Activated CD4-positive, alpha-beta T cell treated with anti-CD3 and anti-CD28 coated beads, Interleukin-2, Interleukin-4, amounts not matched to agents 100 ng/mL and 50 ng/mL, durations not matched to agents 16 hours and 8 hours (primary cell): ENCODE data around the gene PLAGL1.
"Not testable (repeated sequence)": the region's sequence is repeated elsewhere in the genome, so short reads cannot be mapped to it uniquely, and the experiment has no call there.

Source experiments
- DNase-seq: peaks from one replicate; pipeline ENCODE4 v3.0.0-alpha.2; 2020; ENCODE audit warnings: low spot score

PLAGL1 gene

DNA sequence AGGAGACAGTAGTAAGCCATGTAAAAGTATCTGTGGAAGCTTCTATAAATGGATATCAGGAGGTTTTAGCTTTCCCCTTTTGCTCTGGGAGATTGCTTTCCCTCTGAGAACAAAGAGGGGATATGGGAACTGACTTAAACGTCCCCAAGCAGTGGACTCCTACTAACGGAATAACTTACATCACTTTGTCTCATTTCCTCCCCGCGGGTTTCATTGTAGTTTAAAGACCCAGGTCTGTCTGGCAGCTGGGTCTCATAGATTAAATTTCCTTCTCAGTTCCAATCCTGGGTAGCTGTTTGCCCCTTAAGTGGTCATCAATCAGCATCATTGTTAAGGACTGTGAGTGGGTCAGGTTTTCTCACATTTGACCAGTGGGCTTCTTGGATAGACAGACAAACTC lies 68.7 kb downstream of the PLAGL1 start:
- no peak for DNase-seq

DNA sequence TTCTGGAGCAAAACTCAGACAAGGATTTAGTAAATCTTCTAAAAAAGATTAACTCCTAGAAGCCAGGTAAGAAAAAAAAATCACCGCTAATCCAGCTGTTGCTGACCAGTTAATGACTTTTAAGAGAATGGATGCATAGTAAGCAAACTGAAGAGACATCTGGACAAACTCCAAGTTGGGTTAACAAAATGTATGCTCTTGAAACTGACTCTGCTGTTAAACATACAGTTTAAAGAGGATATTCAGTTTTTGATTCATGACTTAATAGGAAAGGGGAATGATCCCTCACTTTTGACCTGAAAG lies 70.4 kb downstream of the PLAGL1 start:
- no peak for DNase-seq

DNA sequence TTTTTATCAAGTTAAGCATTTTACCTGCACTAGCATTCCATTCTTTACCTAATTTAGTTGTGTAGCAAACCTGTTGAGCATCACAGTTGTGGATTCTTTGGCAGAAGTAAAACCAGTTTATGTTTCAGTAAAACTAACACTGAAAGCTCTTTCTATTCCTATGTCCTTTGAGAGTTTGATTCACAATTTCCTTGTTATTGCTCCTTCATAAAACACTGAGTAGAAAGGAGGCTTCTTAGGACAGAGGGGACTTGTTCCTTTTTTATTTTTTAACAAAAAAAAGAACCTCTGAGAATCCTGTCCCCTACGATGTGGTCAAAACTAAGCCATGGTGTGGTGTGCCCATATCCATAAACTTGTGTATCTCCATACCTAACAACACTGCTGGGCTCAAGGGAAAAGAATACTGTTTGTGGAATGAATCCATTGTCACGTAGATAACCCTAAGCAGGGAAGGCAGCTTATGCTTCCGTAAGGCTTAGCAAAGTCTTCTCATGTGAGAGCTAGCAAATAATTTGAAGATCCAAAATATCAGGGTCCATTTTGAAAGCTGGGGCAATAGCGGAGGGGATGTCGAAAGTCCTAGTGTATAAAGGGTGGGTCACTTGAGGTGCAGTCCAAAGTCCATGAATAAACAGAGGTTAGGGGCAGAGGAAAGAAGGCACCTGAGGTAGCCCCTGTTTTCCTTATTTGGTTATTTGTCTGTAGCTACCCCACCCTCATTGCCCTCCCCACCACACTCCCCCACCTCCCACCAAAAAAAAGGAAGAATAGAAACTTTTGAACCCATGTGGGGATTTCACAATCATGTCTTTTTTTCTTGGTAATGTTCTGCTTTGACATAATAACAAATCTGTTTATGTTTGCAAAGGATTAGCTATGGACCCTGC lies 71.0 kb downstream of the PLAGL1 start:
- no peak for DNase-seq

DNA sequence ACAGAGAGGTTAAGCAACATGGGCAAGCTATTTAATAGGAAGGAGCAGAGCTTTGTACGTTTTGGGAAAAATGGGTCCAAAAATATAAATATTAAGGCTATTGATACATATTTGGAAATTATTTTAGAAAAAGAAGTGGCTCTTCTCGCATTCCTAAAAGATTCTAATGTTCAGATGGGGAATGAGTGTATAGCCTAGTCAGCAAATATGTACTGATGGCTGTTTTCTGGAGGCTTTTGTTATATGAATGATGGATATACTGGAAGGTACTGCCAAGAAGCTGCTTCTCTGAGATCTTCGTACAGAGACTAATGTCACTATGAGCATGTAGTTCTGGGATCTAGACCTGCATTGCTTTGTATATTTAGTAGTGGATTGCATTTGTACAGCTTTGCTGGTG lies 71.7 kb downstream of the PLAGL1 start:
- DNase-seq: no peak

DNA sequence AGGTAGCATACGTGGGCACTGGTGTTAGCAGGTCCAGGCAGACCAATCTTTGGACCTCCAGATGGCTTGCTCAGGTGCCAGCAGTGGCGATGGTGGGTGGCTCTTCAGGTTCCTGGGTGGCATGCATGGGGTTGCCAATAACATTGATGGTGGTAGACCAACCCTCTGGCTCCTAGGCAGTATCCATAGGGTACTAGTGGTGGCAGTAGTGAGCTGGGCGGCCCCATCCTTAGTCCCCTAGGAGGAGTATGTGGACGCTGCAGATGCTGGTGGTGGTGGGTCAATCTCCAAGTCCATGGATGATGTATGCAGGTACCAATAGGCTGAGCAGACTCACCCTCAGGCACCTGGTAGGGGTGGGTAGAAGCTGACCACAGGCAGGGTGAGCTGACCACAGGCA lies 73.2 kb downstream of the PLAGL1 start:
- DNase-seq: no peak

DNA sequence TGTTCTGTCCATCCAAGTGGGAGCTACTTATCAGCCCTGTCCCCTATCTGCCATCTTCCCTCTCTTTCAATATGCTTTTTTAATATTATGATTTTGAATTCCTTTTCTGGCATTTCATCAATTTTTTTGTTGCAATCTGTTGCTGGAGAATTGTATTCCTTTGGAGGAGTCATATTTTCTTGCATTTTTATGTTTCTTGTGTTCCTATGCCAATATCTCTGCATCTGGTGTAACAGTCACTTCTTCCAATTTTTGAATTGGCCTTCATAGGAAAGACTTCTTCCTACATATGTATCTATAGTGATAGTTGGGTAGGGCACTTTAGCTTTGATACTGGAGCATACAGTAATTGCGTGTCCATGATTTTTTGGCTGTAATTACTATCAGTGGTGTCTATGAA lies 73.7 kb downstream of the PLAGL1 start:
- no peak for DNase-seq

DNA sequence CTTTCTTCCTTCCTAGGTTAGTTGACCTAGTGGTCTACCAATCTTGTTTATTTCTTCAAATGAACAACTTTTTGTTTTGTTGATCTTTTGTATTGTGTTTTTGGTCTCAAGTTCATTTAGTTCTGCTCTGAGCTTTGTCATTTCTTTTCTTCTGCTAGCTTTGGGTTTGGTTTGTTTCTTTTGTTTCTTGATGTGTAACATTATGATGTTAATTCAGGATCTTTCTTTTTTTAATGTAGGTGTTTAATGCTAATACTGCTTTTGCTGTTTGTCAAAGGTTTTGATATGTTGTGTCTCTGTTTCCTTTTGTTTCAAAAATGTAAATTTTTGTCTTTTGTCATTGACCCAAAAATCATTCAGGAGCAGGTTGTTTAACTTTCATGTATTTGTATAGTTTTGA lies 78.1 kb downstream of the PLAGL1 start:
- no peak for DNase-seq

DNA sequence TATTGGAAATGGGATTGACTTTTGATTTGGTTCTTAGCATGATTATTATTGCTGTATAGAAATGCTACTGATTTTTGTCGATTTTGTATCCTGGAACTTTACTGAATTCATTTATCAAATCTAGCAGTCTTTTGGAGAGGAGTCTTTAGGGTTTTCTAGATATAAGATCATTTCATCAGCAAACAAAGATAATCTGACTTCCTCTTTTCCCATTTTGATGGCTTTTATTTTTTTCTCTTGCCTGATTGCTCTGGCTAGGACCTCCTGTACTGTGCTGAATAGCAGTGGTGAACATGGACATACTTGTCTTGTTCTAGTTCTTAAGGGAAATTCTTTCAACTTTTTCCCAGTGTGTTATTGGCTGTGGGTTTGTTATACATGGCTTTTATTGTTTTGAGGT lies 79.2 kb downstream of the PLAGL1 start:
- DNase-seq: no peak

DNA sequence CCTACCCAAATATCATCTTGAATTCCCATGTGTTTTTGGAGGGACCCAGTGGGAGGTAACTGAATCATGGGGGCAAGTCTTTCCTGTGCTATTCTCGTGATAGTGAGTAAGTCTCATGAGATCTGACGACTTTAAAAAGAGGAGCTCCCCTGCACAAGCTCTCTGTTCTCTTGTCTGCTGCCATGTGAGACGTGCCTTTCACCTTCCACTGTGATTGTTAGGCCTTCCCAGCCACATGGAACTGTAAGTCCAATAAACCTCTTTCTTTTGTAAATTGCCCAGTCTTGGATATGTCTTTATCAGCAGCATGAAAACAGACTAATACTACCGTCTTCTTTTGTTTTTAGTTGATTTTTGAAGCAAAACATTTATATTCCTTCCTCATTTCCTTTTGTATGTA lies 91.0 kb downstream of the PLAGL1 start:
- not testable (repeated sequence) for DNase-seq

DNA sequence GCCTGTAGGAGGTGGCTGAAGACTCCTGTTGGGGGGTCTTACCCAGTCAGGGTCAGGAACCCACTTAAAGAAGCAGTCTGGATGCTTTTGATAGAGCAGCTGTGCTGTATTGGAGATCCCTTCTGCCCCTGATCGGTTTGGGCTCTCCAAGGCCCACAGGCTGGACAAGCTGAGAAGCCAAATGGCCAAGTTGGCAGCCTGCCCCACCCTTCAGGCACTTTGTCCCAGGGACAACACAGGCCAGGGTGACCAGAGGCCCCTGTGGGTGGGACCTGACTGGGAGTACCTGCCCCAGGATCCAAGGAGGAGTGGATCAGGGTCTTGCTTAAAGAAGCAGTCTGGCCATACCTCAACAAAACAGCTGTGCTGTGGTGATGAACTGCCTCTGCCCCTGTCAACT lies 95.4 kb downstream of the PLAGL1 start:
- no peak for DNase-seq

DNA sequence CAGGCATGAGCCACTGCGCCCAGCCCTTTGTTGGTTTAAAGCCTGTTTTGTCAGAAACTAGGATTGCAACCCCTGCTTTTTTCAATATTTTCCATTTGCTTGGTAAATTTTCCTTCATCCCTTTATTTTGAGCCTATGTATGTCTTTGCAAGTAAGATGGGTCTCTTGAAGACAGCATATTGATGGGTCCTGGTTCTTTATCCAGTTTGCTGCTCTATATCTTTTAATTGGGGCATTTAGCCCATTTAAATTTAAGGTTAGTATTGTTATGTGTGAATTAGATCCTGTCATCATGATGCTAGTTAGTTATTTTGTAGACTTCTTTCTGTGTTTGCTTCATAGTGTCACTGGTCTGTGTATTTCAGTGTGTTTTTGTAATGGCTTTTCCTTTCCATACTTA lies 97.0 kb downstream of the PLAGL1 start:
- no peak for DNase-seq

DNA sequence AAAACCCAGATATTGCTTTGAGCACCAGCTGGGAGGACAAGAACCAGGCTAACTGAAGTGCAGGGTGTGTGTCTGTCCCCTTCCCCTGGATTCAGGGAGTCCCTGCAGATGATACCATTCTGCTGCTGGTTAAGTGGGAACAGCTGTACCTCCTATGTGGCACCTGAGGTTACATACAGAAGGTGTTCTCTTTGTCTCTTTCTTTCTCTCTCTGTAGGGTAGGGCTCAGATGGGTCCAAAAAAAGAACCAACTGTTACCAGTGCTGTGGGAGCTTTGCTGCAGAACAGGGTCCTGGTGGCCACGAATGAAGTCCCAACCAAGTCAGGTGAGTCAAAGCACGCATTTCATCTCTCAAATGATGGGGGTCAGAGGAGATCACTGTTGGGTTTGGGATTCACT lies 105.2 kb downstream of the PLAGL1 start:
- DNase-seq: no peak

DNA sequence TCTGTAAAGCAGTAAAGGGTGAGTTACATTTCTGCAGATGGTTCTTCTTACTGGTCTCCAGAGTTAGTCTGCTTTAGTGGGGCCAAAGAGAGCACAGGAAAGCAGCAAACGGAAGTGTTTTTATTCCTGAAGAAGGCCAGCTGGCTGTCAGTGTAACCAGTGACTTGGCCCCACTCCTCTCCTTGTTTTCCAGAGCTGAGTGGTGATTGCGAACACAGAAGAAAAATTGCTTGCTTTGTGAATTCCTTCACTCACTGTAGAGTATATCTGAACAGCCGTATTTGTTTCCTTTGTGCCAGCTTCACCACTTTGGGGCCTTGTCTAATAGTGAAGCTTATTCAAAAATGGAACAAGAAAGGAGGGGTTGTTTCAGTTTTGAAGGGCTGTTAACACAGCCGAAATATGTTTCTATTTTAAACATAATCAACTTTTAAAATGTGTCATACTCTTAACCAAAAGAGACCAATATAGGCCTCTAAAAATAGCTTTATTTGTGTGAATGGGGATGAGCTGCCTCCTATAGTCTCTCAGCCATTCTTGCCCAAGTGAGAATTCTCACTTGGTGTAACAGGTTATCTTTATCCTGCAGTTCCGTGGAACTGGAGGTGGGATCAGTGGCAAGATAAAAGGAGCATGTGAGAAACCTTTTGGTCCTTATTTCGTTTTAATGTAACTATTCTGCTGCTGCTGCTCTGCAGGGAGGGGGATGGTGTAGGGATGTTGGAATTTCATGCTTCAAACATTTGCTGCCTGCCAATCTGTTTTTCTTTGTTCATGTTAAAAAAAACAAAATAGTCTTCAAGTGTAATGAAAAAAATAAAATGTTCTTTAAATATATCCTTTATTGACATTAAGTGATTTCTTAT lies 105.9 kb downstream of the PLAGL1 start:
- DNase-seq: peak; percentile 64

DNA sequence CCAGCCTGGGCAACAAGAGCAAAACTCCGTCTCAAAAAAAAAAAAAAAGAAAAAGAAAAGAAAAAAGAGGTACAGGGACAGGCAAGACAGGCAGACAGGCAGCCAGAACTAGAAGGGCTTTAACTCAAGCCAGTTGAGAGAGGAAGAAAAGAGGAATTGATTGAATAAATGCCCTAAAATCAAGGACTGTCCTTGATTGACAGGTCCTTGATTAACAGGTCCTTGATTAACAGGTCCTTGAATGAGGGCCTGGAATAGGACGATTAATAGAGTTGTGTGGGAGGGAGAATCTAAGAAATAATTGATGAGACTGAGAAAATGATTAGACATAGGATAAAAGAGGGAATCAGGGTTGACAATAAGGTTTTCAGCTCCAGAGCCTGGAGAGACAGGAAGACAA lies 107.7 kb downstream of the PLAGL1 start:
- DNase-seq: no peak

DNA sequence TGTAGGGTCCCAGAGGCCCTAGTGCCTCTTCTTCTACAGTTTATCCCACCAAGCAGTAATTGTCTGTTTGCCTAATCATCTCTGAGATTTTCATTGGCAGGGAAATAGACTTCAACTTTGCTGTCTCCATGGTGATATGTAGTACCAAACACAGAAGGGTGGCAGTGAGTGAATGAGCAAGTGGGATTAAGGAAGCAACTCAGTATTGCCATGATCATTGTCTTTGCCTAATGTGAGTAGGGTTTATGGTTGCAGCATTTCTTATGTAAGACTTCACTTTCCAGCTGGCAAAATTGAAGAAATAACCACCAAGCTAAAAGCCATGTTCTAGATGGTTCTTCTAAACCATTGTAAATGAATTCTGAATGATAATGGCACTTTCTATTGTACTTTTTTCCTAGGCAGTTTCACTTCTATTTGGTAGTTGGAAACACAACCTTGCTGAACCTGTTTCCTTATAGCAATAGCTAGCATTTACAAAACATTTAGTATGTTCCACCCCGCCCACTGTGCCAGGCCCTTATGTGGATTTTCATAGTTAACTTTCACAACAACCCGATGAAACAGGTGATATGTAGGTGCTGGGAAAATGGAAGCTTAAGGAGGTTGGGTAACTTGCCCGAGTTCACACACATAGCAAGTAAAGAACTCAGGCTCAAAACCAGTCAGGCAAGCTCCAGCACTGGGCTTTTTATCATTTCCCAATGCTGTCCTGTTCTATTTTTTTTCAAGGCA lies 111.8 kb downstream of the PLAGL1 start:
- DNase-seq: no peak

DNA sequence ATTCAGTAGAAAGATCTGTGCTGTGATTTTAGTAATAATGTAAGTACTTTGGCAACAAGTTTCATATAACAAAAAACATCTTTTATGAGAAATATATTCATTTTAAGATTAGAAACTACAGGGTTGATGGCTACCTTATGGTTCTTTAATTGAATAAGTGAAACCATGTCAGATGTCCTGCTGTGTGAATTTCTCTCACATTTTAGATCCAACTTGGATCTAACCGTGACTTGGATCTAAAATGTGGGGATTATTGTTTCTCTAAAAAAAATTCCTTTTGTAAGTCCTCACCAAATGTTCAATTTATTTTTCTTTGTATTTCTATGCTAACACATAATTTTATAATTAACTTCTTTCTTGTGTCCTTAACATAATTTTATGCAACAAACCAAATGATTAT lies 113.4 kb downstream of the PLAGL1 start:
- DNase-seq: no peak
